Left lobe of liver (tissue), 2 donors: ENCODE results near the gene PRXL2C. TPM values are rescaled to one million over a fixed set of nuclear protein-coding genes. Genes with fewer than 3 reads are reported as not detected.
A peak's percentile ranks its signal among the peaks of the same experiment; 100 is the strongest.
"Not testable (repeated sequence)": the region's sequence is repeated elsewhere in the genome, so short reads cannot be mapped to it uniquely, and the experiment has no call there.

Source experiments
- ATAC-seq: fragments of 200-7000 bp; cut with Tn5 transposase; one replicate; pipeline ENCODE4 v1.9.1; 2020; ENCODE audit warnings: mild to moderate bottlenecking, moderate library complexity
- DNase-seq: peaks from one replicate; pipeline ENCODE4 v3.0.0-alpha.2; 2020; ENCODE audit warnings: low spot score
- total RNA-seq: library from RNA; stranded (reverse); gene quantifications from one replicate; pipeline ENCODE4 v1.2.1, GENCODE V29; 2021
- donor health status: DM: no; HTN: no; CAD: no; lungs with moderate emphysema.
- donor health status: DM: no; HTN: yes; CAD: no.

The PRXL2C gene
- 2.8 TPM for total RNA-seq

- DNase-seq (peak; percentile 83), ATAC-seq (peak; percentile 86)
Observed at GRCh38 chr9:96655198-96655851, at the start of gene PRXL2C. Gene PRXL2C, minus strand, starts transcription at chr9:96655317. Its CDS starts 36 bp downstream, at chr9:96655281.

DNA sequence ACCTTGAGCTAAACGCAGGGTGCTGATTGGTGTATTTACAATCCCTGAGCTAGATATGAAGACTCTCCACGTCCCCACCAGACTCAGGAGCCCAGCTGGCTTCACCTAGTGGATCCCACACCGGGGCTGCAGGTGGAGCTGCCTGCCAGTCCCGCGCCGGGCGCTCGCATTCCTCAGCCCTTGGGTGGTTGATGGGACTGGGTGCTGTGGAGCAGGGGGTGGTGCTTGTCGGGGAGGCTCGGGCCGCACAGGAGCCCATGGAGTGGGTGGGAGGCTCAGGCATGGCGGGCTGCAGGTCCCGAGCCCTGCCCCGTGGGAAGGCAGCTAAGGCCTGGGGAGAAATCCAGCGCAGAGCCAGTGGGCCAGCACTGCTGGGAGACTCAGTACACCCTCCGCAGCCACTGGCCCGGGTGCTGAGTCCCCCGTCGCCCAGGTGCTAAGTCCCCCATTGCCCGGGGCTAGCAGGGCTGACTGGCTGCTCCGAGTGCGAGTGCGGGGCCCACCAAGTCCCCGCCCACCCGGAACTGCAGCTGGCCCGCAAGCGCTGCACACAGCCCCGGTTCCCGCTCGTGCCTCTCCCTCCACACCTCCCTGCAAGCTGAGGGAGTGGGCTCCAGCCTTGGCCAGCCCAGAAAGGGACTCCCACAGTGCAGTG is 45.7 kb upstream of the PRXL2C start:
- ATAC-seq, DNase-seq: not testable (repeated sequence)

DNA sequence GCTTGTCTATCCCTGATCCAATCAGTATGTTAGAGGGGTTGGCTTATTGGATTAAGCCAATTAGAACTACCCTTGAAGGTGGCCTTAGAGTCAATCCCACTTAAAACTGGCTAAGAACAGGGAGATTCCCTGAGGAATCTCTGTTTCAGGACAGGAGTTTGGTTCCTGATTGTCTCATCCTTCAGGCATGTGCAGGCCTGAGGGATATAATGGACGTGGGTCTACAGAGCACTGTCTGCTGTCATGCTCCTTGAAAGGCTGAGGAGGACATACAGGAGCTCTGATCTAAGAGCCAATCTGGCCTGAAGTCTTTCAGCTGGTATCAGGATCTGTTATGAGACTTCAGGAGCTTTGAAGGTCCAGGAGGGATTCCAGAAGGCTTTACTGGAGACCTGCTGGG is 36.2 kb upstream of the PRXL2C start:
- DNase-seq: no peak

GRCh38 chr9:96688745-96689464 is 33.8 kb upstream of the PRXL2C start:
- DNase-seq (no peak), ATAC-seq (no peak)

More for the DNA sequence above, 36.2 kb upstream of the PRXL2C start:
- ATAC-seq: no peak

DNA sequence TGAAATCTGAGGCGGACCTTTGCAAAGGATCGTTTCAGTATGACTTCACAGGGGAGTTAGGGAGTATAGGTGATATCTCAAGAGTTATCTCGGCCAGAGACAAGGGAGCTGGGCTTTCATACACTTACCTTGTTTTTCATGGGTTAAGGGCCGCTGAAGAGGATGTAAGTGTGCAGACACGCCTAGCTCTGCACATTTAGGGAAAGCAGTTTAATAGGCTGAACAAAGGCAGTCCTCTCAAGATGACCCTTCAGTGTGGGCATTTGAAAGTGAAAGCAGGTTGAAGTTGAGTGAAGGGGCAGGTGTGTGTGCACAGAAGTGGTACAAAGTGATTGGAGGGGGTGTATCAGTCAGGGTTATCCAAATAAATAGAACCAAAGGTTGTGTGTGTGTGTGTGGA is 33.1 kb upstream of the PRXL2C start:
- ATAC-seq: no peak
- DNase-seq: no peak

- ATAC-seq (peak; percentile 81), DNase-seq (peak; percentile 53)
Observed at GRCh38 chr9:96686638-96687335, 31.7 kb upstream of the PRXL2C start.

DNA sequence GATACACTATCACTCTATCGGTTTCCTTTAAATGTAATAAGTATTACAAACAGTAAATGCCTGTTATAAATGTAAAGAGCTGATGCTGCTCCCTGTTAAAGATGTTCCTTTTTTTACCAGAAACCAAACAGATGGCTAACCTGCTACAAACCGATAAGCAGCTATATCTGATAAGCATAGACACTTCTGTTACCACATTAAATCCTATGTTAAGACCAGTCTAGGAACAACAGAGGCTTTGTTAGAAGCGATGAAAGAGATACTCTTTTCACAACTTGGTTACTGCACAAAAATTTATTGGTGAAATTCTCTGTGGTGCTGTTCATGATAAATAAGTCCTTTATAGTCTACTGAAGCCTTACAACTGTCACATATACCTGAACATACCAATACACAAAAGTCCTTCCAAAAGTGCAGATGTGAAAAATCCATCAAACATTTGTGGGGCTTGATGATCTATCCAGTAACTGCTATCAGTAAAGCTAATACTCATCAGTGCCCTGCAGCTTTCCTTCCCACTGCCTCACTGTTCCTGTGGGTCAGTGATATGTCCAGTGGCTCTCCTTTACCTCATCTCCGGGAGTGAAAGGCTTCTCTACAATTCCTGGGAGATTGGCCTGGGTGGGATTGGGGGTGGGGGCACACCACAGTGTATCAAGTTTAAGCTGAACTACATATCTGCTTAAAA is 25.8 kb upstream of the PRXL2C start:
- DNase-seq: no peak
- ATAC-seq: no peak

GRCh38 chr9:96674906-96675538 is 19.9 kb upstream of the PRXL2C start:
- ATAC-seq: no peak

GRCh38 chr9:96673786-96674185 is 18.7 kb upstream of the PRXL2C start:
- ATAC-seq, DNase-seq: not testable (repeated sequence)

More at GRCh38 chr9:96674906-96675538, 19.9 kb upstream of the PRXL2C start:
- no peak for DNase-seq

GRCh38 chr9:96668868-96669534 is 13.9 kb upstream of the PRXL2C start:
- ATAC-seq (no peak), DNase-seq (no peak)

DNA sequence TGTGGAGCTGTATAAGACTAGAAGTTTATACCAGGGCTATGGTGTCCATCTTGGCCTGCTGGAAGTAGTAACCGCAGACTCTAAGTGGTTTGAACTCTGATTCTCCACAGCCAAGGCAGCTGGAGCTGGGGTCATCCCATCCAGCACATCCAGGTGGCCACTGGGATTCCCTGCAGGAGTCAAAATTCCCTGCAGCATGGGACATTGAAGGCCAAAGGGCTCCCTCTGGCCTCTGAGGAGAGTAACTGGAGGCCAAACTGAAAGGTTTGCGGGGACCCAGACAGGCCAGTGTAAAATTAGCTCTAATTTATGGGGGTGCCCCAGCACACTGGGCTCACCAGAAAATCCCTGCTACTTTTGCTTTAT is 12.2 kb upstream of the PRXL2C start:
- DNase-seq: no peak
- no peak for ATAC-seq

- DNase-seq: not testable (repeated sequence)
- ATAC-seq: peak; percentile 98
Observed at GRCh38 chr9:96666653-96667362, 11.7 kb upstream of the PRXL2C start.

DNA sequence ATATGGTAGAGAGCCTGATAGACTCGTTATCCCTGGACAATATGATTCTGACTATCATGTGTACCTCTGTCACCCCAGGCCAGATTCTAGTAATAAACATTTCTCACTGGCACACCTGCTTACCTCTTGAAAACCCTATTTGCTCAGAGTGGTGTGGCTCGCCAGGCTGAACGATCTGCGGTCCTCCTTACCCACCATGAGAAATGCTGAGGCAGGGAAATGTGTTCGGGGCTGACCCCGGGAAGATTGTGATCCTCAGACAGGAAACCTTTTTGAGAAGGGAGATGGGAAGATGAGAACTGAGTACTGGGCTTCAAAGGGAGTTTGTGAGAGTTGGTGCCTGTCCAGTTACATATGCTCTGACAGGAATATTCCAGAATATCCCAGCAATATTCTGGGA is 10.7 kb upstream of the PRXL2C start:
- no peak for ATAC-seq
- DNase-seq: no peak

DNA sequence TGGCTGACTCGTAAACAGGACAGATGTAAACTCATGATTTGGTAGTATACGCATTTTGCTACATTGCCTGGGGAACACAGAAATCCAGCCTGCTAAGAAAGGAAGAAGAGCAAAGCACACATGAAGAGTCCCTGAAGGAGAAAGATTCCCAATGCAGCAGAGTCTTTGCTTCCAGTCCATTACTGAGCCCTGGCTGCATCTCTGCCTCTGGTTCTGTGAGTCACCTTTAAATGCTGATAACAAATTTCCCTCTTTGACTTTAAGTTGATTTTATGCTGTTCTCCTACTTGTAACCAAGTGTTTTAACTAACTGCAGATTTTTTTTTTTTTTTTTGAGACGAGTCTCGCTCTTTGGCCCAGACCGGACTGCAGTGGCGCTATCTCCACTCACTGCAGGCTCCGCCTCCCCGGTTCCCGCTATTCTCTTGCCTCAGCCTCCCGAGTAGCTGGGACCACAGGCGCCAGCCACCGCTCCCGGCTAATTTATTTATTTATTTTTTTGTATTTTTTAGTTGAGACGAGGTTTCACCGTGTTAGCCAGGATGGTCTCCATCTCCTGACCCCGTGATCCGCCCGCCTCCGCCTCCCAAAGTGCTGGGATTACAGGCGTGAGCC is 8.5 kb upstream of the PRXL2C start:
- DNase-seq (no peak), ATAC-seq (no peak)

GRCh38 chr9:96661711-96662110 is 6.6 kb upstream of the PRXL2C start:
- DNase-seq (no peak), ATAC-seq (no peak)

GRCh38 chr9:96660692-96661248 is 5.7 kb upstream of the PRXL2C start:
- DNase-seq (no peak), ATAC-seq (no peak)

- DNase-seq: peak; percentile 82
- peak; percentile 87 for ATAC-seq
Observed at GRCh38 chr9:96654450-96655197, 493 bp downstream of the PRXL2C start.

- no peak for DNase-seq
- ATAC-seq: no peak
Observed at GRCh38 chr9:96651626-96652025, 3.5 kb downstream of the PRXL2C start.
